ENCODE results near the gene SLC5A4.
"Not testable (repeated sequence)": the region's sequence is repeated elsewhere in the genome, so short reads cannot be mapped to it uniquely, and the experiment has no call there.

Gene SLC5A4

DNA sequence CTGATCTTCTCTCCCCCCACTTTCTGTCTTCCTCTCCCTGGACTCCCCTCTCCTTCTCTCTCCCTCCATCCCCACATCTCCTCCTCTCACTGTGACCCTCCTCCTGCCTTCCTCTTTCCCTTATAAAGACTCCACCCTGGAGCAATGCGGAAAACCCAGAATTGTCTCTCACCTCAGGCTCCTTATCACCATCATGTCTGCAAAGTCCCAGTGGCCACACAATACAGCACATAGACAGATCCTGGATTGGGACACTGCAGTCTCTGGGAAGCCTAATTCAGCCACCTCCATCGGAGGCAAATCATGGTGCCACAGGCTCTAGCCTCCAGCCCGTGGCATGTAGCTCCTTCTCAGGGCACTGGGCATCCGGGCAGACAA, 53.0 kb downstream of the SLC5A4 start:
- no peak for DNase-seq (ENCODE audit: low read depth in 1 of 2, low spot score in 1 of 2)

DNA sequence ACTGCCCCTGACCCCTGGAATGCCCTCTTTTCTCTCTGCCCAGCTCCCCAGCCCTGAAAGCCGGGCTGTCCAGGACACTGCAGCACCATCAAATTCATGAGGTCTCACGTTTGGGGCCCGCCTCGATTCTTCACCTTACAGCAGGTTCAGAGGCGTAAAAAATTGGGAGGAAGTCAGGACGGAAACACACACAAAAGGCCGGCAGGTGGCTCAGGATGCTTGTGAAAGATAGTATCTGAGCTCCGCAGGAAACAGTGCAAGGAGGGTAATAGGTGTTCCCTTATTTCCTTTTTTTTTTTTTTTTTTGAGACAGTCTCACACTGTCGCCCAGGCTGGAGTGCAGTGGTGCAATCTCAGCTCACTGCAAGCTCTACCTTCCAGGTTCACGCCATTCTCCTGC, 54.4 kb downstream of the SLC5A4 start:
- DNase-seq (ENCODE audit: low read depth in 1 of 2, low spot score in 1 of 2) = no peak

DNA sequence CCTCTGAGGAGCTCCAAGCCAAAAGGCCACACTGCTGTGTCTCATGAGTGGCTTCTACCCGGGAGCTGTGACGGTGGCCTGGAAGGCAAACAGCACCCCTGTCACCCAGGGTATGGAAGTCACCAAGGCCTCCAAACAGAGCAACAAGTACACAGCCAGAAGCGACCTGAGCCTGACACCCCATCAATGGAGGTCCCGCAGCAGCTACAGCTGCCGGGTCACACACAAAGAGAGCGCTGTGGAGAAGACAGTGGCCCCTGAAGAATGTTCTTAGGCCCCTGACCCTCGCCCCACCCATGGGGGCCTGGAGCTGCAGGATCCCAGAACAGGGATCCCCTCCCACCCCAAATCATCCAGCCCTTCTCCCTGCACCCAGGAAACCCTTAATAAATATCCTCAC, 55.2 kb downstream of the SLC5A4 start:
- DNase-seq (ENCODE audit: low read depth in 1 of 2, low spot score in 1 of 2) = no peak

DNA sequence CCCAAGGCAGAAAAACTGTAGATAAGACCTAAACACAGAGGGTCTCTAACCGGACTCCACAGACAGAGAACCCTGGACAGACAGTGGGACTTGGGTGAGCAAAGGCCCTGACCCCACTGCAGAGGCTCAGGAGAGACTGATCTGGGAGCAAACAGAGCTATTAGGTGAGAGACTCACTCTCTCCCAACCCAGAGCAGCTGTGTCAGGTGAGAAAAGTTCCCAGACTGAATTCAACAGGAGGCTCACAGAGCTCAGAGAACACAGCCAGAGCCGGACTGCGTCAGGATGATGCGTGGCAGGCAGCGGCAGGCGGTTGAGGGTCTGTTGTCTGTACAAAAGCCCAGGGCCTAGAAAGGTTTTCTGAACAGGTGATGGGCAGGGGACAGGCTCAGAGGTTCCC, 55.8 kb downstream of the SLC5A4 start:
- DNase-seq (ENCODE audit: low read depth in 1 of 2, low spot score in 1 of 2) = no peak

DNA sequence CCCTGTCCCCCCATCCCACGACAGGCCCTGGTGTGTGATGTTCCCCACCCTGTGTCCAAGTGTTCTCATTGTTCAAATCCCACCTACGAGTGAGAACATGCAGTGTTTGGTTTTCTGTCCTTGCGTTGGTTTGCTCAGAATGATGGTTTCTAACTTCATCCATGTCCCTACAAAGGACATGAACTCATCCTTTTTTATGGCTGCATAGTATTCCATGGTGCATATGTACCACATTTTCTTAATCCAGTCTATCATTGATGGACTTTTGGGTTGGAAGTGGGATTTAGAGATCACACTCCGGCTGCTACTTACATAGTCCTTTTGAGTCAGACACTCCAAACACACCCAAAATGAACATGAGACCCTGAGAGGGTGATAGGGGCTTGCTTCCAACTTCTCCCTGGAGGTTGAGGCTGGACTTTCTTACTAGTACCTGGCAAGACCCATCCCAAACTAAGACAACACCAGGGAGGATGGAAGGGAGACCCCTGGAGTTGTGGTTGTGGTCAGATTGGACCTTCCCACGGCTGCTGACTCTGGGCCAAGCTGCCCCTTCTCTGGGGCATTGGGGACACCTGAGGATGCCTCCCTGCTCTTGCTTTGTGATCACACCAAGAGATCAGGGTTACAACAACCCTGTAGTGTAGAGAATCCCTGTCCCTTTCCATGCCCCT, 57.5 kb downstream of the SLC5A4 start:
- not testable (repeated sequence) for DNase-seq (ENCODE audit: low read depth in 1 of 2, low spot score in 1 of 2)

DNA sequence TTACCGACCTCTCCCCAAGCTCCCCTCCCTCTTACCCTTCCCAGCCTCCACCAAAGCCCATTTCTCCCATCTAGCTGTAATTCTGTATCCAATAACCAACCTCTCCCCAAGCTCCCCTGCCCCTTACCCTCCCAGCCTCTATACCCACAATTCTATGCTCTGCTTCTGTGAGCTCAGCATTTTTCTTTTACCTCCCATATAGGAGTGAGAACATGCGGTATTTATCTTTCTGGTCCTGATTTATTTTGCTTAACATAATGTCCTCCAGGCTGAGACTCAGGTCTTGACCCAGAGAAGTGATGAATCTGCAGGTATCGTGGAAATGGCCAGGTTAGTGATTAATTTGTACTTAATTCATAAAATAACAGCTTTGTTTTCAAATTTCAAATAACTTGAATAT, 59.2 kb downstream of the SLC5A4 start:
- DNase-seq (ENCODE audit: low read depth in 1 of 2, low spot score in 1 of 2) = not testable (repeated sequence)

DNA sequence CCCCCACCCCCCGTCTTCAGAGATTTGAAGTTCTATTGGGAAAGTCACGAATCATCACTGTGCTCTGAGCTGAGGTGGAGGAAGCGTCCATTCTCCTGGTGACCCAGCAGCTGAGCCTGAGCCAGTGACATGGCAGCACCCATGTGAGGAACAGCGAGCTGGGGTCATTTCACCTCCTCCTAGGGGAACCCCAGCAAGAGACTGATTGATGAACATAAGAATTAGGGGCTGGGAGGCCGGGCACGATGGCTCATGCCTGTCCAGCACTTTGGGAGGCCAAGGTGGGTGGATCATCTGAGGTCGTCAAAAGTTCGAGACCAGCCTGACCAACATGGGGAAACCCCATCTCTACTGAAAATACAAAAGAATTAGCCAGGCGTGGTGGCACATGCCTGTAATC, 61.8 kb downstream of the SLC5A4 start:
- DNase-seq (ENCODE audit: low read depth in 1 of 2, low spot score in 1 of 2) = not testable (repeated sequence)

DNA sequence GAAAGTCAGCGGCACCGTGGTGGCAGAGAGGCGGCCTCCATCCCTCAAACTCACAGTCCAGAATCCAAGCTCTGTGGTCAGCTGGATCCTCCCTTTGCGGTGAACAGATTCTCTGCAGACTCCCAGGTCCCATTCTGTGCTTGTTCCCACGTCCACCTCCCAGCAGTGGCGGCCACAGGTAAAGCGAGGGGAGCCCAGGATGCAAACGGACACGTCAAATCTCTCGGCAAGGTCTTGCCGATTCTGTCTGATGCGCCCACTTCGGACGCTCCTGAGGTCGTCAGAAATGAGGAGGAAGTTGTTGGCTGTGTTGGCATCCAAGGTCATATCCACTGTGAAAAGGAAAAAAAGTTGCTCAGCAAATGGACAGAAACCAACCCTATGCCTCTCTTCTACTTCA, 64.1 kb downstream of the SLC5A4 start:
- not testable (repeated sequence) for DNase-seq (ENCODE audit: low read depth in 1 of 2, low spot score in 1 of 2)

DNA sequence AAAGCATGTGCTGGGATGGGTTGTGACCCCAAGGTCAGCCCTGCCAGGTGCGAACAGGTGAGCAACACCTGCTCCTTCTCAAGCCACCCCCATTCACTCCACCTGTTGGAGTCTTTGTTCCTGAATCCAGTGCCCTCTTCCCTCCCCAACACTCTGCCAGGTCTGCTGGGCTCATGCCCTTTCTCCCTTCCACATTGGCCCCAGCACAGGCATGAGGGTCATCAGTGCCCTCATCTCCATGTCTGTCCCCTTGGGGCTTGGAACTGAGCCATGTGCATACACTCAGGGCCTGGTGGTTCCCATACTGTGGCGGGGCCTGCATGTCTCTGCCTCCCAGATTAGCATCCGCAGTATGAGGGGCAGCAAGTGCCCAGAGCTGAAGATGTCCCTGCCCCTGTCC, 69.3 kb downstream of the SLC5A4 start:
- DNase-seq (ENCODE audit: low read depth in 1 of 2, low spot score in 1 of 2) = no peak

DNA sequence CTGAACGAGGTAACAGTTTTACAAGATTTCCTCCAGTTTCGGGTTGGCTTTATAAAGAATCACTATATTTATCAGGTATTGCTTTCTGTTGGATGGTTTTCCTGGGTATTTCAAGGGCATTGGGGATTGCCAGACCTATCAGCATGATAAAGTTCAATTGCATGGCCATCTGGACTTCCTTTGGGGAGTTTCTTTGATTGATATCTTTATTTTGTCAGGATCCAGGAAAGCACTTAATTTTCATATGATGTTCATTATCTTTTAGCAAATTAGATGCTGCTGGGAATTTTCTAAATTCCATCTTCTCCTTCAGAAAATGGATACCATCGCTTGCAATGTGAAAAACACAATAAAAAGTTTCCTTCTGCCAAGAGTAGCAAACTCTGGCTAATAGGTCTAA, 71.5 kb downstream of the SLC5A4 start:
- no peak for DNase-seq (ENCODE audit: low read depth in 1 of 2, low spot score in 1 of 2)

DNA sequence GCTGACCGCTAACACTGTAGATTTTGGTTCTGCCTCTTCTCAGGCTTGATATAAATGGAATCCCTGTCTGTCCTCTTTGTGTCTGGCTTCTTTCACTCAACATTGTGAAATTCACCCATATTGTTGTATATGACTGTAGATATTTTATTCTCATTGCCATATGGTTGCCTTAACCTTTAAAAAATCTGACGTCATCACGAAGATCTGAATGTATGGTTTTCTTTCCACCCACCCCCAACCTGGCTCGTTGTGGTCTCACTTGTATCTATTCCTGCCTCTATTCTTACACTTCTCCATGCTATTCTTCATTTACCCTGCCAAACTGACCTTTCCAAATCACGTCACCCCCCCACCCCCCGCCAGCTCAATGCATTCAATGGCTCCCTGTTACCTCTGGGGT, 74.1 kb downstream of the SLC5A4 start:
- DNase-seq (ENCODE audit: low read depth in 1 of 2, low spot score in 1 of 2) = no peak

DNA sequence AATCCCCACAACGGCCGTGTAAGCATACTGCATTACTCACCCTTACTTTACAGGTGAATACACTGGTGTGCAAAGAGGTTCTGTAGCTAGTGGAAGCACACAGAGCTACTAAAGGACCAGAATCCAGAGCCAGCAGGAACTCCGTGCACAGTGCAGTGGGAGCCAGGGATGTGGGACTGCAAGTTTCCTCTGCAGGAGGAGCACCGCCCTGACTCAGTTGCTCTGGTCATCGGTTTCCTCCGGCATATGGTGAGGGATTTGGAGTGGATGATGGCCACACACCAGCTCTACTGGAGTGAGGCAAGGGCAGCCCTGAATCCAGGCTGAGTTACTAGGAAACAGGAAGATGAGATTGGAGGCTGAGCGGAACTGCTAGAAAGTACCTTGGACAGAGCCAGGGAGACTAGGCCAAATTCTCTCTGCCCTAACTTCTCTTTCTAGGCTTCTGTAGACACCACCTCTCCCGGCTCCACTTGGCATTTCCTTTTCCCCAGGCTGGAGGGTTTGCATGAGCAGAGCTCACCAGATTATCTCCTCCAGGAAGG, 77.9 kb downstream of the SLC5A4 start:
- DNase-seq (ENCODE audit: low read depth in 1 of 2, low spot score in 1 of 2) = no peak

DNA sequence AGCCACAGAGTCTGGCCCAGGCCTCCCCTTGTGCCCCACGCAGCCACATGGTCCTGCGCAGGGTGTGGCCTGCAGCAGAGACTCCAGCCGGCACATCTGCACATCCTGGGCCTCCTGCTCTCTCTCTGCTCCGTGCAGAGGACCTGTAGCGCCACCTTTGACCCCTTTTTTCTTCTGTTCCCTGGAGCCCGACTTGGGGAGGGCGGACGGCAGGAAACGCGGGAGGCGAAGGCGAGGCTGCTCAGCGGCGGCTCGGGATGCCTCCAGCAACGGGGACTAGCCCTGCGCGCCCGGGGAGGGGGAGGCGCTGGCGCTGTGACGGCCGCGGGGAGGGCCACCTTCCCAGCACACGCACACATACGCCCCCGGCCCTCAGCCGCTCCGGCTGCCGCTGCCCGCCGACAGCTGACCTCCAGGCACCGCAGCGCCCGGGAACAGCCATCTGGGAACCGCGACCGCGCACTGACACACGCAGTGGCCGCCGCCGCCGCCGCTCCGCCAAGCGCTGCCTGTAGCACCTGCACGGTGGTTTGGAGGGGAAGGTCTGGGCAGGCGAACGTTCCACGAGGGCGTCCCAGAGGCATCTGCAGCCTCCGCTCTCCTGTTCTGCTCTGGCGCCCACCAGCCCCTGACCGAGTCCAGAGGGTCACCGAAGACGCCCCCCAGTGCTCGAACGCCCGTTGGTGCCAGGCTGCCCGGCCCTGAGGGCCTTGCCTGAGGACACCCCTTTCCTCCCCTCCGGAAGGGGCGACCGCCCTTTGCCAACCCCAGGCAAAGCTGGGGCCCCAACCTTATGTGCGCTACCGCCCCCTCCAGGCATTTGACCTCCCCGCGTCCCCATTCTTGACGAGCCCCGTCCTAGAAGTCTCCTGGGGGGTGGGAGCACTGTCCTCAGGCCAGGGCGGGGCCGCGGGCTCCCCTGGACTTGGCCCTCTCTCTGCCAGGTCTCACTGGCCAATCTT, 79.2 kb downstream of the SLC5A4 start:
- DNase-seq (ENCODE audit: low read depth in 1 of 2, low spot score in 1 of 2) = no peak

DNA sequence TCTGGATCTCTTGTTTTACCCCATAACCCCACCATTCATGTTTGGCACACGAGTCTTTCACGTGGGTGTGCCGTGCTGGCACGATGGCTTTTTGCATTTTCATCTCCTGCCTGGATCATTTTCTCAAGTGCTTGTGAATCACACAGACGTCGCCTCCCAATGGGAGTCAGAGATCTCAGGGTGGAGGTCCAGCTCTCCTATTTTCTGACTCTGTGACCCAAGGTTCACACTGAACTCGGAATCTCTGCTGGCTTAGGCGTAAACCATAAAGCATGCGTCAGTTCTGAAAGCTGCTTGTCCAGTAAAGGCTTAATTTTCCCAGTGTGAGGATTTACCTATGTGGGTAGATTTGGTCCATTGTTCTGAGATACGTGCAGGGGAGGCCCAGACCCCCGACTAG, 80.0 kb downstream of the SLC5A4 start:
- no peak for DNase-seq (ENCODE audit: low read depth in 1 of 2, low spot score in 1 of 2)

Data from activated CD4-positive, alpha-beta T cell treated with anti-CD3 and anti-CD28 coated beads, Interleukin-2, amount 50 U/mL, for 24 hours (primary cell).